ENCODE measurements around the gene RFC3. TPM values are rescaled to one million over a fixed set of nuclear protein-coding genes. Genes with fewer than 3 reads are reported as not detected.

Gene RFC3
- total RNA-seq, 1 experiment from 2014 or later = 30.8 TPM

DNA sequence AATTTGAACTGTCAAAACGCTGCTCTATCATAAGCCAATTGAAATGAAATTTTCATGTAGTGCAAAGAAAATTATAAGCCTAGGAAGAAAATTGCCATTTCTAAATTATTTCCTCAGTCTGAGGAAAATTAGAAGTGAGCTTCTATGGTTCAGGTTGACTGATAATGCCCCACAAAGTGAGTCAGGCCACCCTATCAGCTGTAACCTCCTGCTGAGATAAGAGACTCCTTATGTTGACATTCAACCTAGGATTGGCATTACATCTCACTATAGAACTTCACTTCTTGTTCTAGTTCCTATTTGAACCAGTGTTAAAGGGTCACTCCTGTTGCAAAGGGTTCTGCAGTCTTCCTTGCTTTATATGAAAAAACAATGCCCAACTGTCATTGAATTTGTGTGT lies 32.6 kb upstream of the RFC3 start:
- Mint-ChIP-seq H3K36me3 (ENCODE audit: insufficient read depth, unreplicated experiment) (no peaks in the 10 kb centered on the region), H3K27ac (ENCODE audit: unreplicated experiment) (no peak overlapping the region), H3K27me3 (ENCODE audit: unreplicated experiment) (no peaks in the 10 kb centered on the region), H3K9me3 (ENCODE audit: low read depth, unreplicated experiment) (peaks cover 2% of the 10 kb centered on the region), H3K4me3 (ENCODE audit: low read depth, unreplicated experiment) (no peak overlapping the region), H3K4me1 (ENCODE audit: low read depth, unreplicated experiment) (no peaks in the 10 kb centered on the region)
- CTCF ChIA-PET = no interaction called here
- DNase-seq = no peak
- intact Hi-C loops (cut with micrococcal nuclease; ENCODE audit: unreplicated experiment) = no loop called here
- TF ChIP-seq, protein P1, sequence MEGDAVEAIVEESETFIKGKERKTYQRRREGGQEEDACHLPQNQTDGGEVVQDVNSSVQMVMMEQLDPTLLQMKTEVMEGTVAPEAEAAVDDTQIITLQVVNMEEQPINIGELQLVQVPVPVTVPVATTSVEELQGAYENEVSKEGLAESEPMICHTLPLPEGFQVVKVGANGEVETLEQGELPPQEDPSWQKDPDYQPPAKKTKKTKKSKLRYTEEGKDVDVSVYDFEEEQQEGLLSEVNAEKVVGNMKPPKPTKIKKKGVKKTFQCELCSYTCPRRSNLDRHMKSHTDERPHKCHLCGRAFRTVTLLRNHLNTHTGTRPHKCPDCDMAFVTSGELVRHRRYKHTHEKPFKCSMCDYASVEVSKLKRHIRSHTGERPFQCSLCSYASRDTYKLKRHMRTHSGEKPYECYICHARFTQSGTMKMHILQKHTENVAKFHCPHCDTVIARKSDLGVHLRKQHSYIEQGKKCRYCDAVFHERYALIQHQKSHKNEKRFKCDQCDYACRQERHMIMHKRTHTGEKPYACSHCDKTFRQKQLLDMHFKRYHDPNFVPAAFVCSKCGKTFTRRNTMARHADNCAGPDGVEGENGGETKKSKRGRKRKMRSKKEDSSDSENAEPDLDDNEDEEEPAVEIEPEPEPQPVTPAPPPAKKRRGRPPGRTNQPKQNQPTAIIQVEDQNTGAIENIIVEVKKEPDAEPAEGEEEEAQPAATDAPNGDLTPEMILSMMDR (IDR thresholded peaks at IDR 0.05; ENCODE audit: unreplicated experiment) = no peak
- BruUV-seq (replicated peaks) = no TSS peak

DNA sequence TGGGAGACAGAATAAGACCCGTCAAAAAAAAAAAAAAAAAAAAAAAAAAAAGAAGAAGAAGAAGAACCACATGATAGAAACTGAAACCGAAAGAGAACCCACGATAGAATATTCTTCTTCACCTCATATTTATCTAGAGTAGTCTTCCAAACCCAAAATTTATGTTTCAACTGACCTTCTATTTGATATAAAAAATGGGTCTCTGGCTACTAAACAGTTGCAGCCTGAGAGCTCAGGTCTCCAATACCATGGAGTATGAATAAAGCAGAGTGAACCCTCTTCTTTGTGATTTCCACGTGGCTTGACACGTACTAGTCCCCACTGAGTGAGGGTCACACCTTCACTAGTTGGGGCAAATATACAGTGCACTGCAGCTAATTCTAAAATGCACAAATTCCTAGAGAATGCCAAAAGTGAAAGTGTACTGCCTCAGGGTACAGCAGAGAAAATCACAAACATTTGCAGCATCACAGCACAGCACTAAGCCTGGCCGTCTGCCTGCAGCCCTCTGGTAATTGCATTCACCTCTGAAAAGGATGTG lies 30.8 kb upstream of the RFC3 start:
- TF ChIP-seq, protein P1 (IDR thresholded peaks at IDR 0.05; ENCODE audit: unreplicated experiment) = no peak
- H3K9me3 Mint-ChIP-seq (ENCODE audit: low read depth, unreplicated experiment) = peaks cover 2% of the 10 kb centered on the region
- no peak overlapping the region for H3K4me3 Mint-ChIP-seq (ENCODE audit: low read depth, unreplicated experiment)
- BruUV-seq (replicated peaks) = no TSS peak
- DNase-seq = no peak
- no peak overlapping the region for H3K27ac Mint-ChIP-seq (ENCODE audit: unreplicated experiment)
- H3K4me1 Mint-ChIP-seq (ENCODE audit: low read depth, unreplicated experiment) = no peaks in the 10 kb centered on the region
- H3K36me3 Mint-ChIP-seq (ENCODE audit: insufficient read depth, unreplicated experiment) = no peaks in the 10 kb centered on the region
- intact Hi-C loops (cut with micrococcal nuclease; ENCODE audit: unreplicated experiment) = no loop called here
- H3K27me3 Mint-ChIP-seq (ENCODE audit: unreplicated experiment) = no peaks in the 10 kb centered on the region
- CTCF ChIA-PET = no interaction called here

DNA sequence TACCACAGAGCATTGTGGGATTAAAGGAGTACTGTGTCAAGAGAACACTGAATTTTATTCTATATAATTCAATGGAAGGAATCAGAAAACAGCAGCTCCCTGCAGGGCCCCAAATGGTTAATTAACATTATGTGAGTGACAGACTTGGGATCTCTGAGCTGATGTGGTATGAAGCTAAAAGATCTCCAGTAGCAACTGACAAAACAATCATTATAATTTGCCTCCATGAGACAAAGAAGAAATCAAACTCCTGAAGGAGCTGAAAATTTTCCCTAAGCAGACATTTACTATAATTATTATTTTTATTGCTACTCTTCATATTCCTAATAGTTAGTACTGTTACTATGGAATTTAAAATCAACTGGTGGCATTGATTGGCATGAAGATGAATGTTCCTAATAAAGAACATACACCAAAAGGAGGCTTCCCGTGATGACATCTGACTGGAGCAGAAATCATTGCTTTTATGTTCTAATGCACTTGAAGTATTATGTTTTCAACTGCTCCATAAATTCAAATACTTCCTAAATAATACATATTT lies 28.8 kb upstream of the RFC3 start:
- TF ChIP-seq, protein P1 (IDR thresholded peaks at IDR 0.05; ENCODE audit: unreplicated experiment) = no peak
- Mint-ChIP-seq H3K36me3 (ENCODE audit: insufficient read depth, unreplicated experiment) (no peaks in the 10 kb centered on the region), H3K4me3 (ENCODE audit: low read depth, unreplicated experiment) (no peak overlapping the region), H3K9me3 (ENCODE audit: low read depth, unreplicated experiment) (peaks cover 2% of the 10 kb centered on the region), H3K27ac (ENCODE audit: unreplicated experiment) (no peak overlapping the region), H3K27me3 (ENCODE audit: unreplicated experiment) (no peaks in the 10 kb centered on the region), H3K4me1 (ENCODE audit: low read depth, unreplicated experiment) (no peaks in the 10 kb centered on the region)
- CTCF ChIA-PET = no interaction called here
- no peak for DNase-seq
- intact Hi-C loops (cut with micrococcal nuclease; ENCODE audit: unreplicated experiment) = no loop called here
- no TSS peak for BruUV-seq (replicated peaks)

DNA sequence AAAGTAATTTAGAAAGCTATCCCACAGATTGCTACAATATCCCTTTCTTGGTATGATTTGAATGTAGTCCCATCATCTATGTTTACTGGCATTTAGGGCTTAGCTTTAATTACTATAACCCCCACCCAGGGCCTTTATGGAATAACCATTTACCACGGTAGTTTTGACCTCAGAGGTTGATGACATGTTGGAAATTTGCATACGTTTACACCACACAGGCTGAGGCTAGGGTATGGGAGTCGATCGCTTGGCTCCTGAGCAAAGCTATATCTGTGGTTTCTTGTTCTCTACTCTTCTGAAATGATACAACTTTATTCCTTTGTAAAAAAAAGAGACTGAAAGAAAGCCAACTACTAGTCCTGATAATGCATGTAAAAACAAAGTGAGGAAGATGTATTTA lies 28.2 kb upstream of the RFC3 start:
- no peaks in the 10 kb centered on the region for H3K4me1 Mint-ChIP-seq (ENCODE audit: low read depth, unreplicated experiment)
- no peak overlapping the region for H3K27ac Mint-ChIP-seq (ENCODE audit: unreplicated experiment)
- BruUV-seq (replicated peaks) = no TSS peak
- intact Hi-C loops (cut with micrococcal nuclease; ENCODE audit: unreplicated experiment) = no loop called here
- no peaks in the 10 kb centered on the region for H3K36me3 Mint-ChIP-seq (ENCODE audit: insufficient read depth, unreplicated experiment)
- no peaks in the 10 kb centered on the region for H3K27me3 Mint-ChIP-seq (ENCODE audit: unreplicated experiment)
- H3K9me3 Mint-ChIP-seq (ENCODE audit: low read depth, unreplicated experiment) = no peaks in the 10 kb centered on the region
- no peak overlapping the region for H3K4me3 Mint-ChIP-seq (ENCODE audit: low read depth, unreplicated experiment)
- no peak for DNase-seq
- TF ChIP-seq, protein P1 (IDR thresholded peaks at IDR 0.05; ENCODE audit: unreplicated experiment) = no peak
- CTCF ChIA-PET = interaction anchor here (0.6 kb wide), 1 partner anchor 891 kb away, joined by 3 read pairs; no protein-coding TSS in a partner anchor
